Measurements from ENCODE around the gene IZUMO4. TPM values are rescaled to one million over a fixed set of nuclear protein-coding genes. Genes with fewer than 3 reads are reported as not detected.

IZUMO4 gene
- total RNA-seq, 4 donors from 2014 or later, result 0.25 to 8.8 (median 4.3) TPM

DNA sequence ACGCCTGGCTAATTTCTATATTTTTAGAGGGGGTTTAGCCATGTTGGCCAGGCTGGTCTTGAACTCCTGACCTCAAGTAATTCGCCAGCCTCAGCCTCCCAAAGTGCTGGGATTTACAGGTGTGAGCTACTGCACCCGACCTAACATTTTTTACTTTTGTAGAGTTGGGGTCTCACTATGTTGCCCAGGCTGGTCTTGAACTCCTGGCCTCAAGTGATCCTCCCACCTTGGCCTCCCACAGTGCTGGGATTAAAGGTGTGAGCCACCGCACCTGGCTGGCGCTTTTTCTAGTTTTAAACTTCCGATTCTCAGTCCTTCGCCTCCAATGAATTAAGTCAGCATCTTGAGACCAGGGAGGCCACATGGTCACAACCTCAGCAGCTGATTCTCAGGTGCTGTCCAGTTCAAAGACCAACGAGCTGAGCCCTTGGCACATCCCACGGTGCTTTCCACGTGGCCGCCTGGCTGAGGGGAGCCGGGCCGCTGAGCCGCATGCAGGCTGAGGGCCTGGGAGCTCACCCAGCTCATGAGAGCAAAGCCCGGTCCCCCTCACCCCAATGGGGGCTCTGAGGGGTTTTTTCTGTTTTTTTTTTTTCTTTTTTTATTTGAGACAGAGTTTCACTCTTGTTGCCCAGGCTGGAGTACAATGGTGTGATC, 45.6 kb downstream of the IZUMO4 start:
- 94 to 98% methylated on average over 15 of the region's 15 CpGs for WGBS, 2 donors
- intact Hi-C loops (cut with DNase I; ENCODE audit: low total_unique reads), result loop anchor here (10.0 kb wide), 1 partner anchor 262 kb away; no protein-coding TSS in a partner anchor
- DNase-seq (ENCODE audit: low spot score in 2 of 2), result no peak
- H3K4me3 ChIP-seq (ENCODE audit: low read depth, poor library complexity, severe bottlenecking), result no peak overlapping the region
- TF ChIP-seq, protein P1, sequence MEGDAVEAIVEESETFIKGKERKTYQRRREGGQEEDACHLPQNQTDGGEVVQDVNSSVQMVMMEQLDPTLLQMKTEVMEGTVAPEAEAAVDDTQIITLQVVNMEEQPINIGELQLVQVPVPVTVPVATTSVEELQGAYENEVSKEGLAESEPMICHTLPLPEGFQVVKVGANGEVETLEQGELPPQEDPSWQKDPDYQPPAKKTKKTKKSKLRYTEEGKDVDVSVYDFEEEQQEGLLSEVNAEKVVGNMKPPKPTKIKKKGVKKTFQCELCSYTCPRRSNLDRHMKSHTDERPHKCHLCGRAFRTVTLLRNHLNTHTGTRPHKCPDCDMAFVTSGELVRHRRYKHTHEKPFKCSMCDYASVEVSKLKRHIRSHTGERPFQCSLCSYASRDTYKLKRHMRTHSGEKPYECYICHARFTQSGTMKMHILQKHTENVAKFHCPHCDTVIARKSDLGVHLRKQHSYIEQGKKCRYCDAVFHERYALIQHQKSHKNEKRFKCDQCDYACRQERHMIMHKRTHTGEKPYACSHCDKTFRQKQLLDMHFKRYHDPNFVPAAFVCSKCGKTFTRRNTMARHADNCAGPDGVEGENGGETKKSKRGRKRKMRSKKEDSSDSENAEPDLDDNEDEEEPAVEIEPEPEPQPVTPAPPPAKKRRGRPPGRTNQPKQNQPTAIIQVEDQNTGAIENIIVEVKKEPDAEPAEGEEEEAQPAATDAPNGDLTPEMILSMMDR (IDR thresholded peaks at IDR 0.05), result no peak
- no peak for TF ChIP-seq POLR2A (IDR thresholded peaks at IDR 0.05)

DNA sequence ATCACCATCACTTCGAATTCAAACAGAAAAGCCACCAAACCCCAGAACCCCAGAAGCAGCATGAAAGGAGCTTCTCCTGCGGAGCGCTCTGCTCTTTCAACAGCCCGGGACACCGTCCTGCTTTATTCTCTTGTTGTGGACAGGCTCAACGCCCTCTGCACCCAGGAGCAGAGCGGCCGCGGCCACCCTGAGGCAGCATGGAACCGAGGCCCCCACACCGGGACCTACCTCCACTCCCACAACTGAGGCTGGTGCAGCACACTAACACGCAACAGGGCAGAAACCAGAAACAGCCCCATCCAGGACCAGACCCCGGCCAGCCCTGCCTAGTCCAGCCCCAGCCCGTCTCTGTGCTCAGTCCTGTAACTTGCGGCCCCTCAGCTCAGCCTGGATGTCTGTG, 47.5 kb downstream of the IZUMO4 start:
- H3K4me3 ChIP-seq (ENCODE audit: low read depth, poor library complexity, severe bottlenecking), result no peak overlapping the region
- 94 to 96% methylated on average over 14 to 15 of the region's 15 CpGs for WGBS, 2 donors
- intact Hi-C loops (cut with DNase I; ENCODE audit: low total_unique reads), result loop anchor here (10.0 kb wide), 1 partner anchor 261 kb away; no protein-coding TSS in a partner anchor
- DNase-seq (ENCODE audit: low spot score in 2 of 2), result no peak
- TF ChIP-seq, protein P1 (IDR thresholded peaks at IDR 0.05), result no peak
- no peak for TF ChIP-seq POLR2A (IDR thresholded peaks at IDR 0.05)

DNA sequence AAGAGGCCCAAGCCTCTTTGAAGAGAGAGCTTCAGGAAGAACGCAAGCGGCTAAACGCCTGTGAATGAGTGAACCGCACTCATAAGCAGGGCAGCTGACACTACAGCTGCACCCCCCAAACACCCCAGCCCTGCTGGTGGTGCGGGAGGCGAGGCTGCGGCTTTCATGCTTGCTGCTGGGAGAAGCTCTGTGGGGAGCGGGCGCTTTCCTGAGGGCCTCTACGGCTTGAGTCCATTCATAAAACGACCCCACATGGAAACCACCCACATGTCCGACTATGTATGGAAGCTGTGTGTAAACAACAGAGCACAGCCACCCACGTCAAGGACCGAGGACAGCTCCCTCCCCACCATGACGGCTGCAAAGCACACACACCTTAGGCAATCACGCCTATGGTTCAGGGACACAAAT, 49.1 kb downstream of the IZUMO4 start:
- DNase-seq (ENCODE audit: low spot score in 2 of 2), result no peak
- no peak overlapping the region for H3K4me3 ChIP-seq (ENCODE audit: low read depth, poor library complexity, severe bottlenecking)
- intact Hi-C loops (cut with DNase I; ENCODE audit: low total_unique reads), result loop anchor here (10.0 kb wide), 1 partner anchor 259 kb away; no protein-coding TSS in a partner anchor
- 75% methylated on average over 16 of the region's 16 CpGs for WGBS, 2 donors
- TF ChIP-seq, protein P1 (IDR thresholded peaks at IDR 0.05), result no peak
- no peak for TF ChIP-seq POLR2A (IDR thresholded peaks at IDR 0.05)

DNA sequence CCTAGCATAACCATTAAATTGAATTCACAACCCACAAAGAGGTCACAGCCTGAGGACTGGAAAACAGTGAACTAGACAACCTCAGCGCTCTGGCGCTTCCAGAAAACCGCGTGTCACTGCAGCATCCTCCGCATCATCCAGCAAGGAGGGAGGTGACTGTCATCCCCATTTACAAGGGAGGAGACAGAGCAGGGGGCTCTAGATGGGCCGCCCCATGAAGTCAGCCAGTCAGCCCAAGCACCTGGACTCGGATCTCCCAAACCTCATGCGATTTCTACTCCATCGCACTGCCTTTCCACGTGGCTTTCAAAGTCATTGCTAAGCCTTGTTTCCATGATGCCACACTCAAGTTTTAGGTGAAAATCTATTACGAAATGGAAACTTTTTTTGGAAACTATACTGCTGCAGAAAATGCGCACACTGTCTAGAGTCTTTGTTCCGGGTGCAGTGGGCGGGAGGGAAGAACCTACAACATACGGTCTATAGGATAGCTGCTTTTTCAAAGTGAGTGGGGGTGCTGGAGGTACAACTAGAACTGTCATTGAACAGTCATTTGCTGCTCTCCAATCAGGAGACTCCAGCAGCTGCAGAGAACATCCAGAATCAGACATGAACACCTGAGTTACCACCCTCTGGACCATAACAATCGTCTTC, 51.9 kb downstream of the IZUMO4 start:
- intact Hi-C loops (cut with DNase I; ENCODE audit: low total_unique reads), result loop anchor here (10.0 kb wide), 1 partner anchor 256 kb away; no protein-coding TSS in a partner anchor
- no peak overlapping the region for H3K4me3 ChIP-seq (ENCODE audit: low read depth, poor library complexity, severe bottlenecking)
- DNase-seq (ENCODE audit: low spot score in 2 of 2), result no peak
- TF ChIP-seq, protein P1 (IDR thresholded peaks at IDR 0.05), result no peak
- TF ChIP-seq POLR2A (IDR thresholded peaks at IDR 0.05), result no peak
- 71 to 79% methylated on average over 16 of the region's 16 CpGs for WGBS, 2 donors

Other genes with a start within 250 kb of the IZUMO4 start
- 10 to 100 TPM; 32.9 to 51.1 (median 41.2) TPM for gene REXO1, start 248.4 kb upstream of the IZUMO4 start, total RNA-seq
- gene KLF16, start 233.3 kb upstream of the IZUMO4 start, total RNA-seq, result 10 to 100 TPM in 3 of 4 donors, 1 to 10 TPM in 1; 9.0 to 16.2 (median 13.5) TPM
- gene ABHD17A, start 211.4 kb upstream of the IZUMO4 start, total RNA-seq, result 100 to 1,000 TPM; 154 to 201 (median 186) TPM
- 10 to 100 TPM; 20.1 to 27.3 (median 25.7) TPM for gene ADAT3, start 191.5 kb upstream of the IZUMO4 start, total RNA-seq
- gene SCAMP4, start 191.5 kb upstream of the IZUMO4 start, total RNA-seq, result 100 to 1,000 TPM; 108 to 119 (median 113) TPM
- gene CSNK1G2, start 155.7 kb upstream of the IZUMO4 start, total RNA-seq, result 10 to 100 TPM; 58.8 to 76.9 (median 63.1) TPM
- gene BTBD2, start 81.2 kb upstream of the IZUMO4 start, total RNA-seq, result 10 to 100 TPM; 85.0 to 99.3 (median 94.9) TPM
- 100 to 1,000 TPM; 224 to 367 (median 251) TPM for gene MKNK2, start 45.7 kb upstream of the IZUMO4 start, total RNA-seq
- 10 to 100 TPM; 26.4 to 46.0 (median 34.5) TPM for gene MOB3A, start 589 bp upstream of the IZUMO4 start, total RNA-seq
- gene AP3D1, start 54.7 kb downstream of the IZUMO4 start, total RNA-seq, result 10 to 100 TPM; 46.5 to 84.7 (median 71.8) TPM
- gene DOT1L, start 67.0 kb downstream of the IZUMO4 start, total RNA-seq, result 10 to 100 TPM; 17.5 to 31.3 (median 20.7) TPM
- gene PLEKHJ1, start 139.4 kb downstream of the IZUMO4 start, total RNA-seq, result 10 to 100 TPM; 52.2 to 80.5 (median 70.0) TPM
- gene SF3A2, start 139.9 kb downstream of the IZUMO4 start, total RNA-seq, result 10 to 100 TPM; 35.6 to 85.6 (median 47.8) TPM
- 1 to 10 TPM in 3 of 4 donors, under 1 TPM in 1; 0.13 to 1.3 (median 1.2) TPM for gene AMH, start 152.4 kb downstream of the IZUMO4 start, total RNA-seq
- gene JSRP1, start 159.5 kb downstream of the IZUMO4 start, total RNA-seq, result not detected
- under 1 TPM; 0.30 to 0.97 (median 0.76) TPM for gene PEAK3, start 185.3 kb downstream of the IZUMO4 start, total RNA-seq
- gene LINGO3, start 211.2 kb downstream of the IZUMO4 start, total RNA-seq, result under 1 TPM in 1 of 4 donors, not detected in 3; 0.26 TPM
- gene LSM7, start 231.7 kb downstream of the IZUMO4 start, total RNA-seq, result 100 to 1,000 TPM in 2 of 4 donors, 10 to 100 TPM in 2; 57.2 to 140 (median 94.9) TPM
- gene SPPL2B, start 231.8 kb downstream of the IZUMO4 start, total RNA-seq, result 10 to 100 TPM; 36.1 to 84.7 (median 51.0) TPM